ENCODE measurements around the gene MMP14. TPM values are rescaled to one million over a fixed set of nuclear protein-coding genes. Genes with fewer than 3 reads are reported as not detected.

Gene MMP14
- total RNA-seq, 1 donor from 2014 or later = 149 TPM

DNA sequence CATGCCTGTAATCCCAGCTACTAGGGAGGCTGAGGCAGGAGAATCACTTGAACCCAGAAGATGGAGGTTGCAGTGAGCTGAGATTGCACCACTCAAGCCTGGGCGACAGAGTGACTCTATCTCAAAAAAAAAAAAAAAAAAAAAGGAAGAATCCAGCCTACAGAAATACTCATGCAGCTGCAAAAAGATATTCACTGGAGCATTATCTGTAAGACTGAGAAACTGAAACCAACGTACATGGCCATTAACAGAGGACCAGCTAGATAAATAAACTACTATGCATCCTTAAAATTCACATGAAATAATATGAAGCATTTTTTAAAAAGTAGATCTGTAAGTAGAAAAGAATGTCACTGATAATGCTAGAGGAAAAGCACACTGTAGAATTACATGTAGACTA, 24.7 kb upstream of the MMP14 start:
- H3K36me3 ChIP-seq = no peaks in the 10 kb centered on the region
- peak overlapping the region; percentile 10 for H3K4me3 ChIP-seq
- ATAC-seq (no peak), DNase-seq (peak; percentile 12)
- H3K4me1 ChIP-seq = no peaks in the 10 kb centered on the region
- no peak overlapping the region for H3K27ac ChIP-seq
- H3K27me3 ChIP-seq = no peaks in the 10 kb centered on the region
- TF ChIP-seq CTCF (IDR thresholded peaks at IDR 0.05) = no peak
- H3K9me3 ChIP-seq = no peaks in the 10 kb centered on the region
- intact Hi-C loops (cut with DNase I) = no loop called here

DNA sequence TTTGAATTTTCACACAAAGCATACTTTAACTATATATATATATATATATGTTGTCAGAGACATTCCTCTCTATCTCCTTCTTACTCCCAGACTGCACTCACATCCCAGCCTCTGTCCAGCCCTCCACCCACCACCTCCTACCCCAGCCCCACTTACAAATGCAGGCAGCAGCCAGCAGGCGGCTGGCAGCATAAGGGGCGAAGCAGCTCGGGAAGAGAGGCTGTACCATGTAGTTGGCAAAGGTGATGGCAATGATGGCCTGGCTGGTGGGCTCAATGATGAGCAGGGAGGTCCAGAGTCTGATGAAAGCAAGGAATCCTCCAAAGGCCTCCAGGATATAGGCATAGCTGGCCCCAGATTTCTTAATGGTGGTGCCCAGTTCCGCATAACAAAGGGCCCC, 23.6 kb upstream of the MMP14 start:
- peak overlapping the region; percentile 21 for H3K4me3 ChIP-seq
- no peak overlapping the region for H3K27ac ChIP-seq
- no peak for TF ChIP-seq CTCF (IDR thresholded peaks at IDR 0.05)

DNA sequence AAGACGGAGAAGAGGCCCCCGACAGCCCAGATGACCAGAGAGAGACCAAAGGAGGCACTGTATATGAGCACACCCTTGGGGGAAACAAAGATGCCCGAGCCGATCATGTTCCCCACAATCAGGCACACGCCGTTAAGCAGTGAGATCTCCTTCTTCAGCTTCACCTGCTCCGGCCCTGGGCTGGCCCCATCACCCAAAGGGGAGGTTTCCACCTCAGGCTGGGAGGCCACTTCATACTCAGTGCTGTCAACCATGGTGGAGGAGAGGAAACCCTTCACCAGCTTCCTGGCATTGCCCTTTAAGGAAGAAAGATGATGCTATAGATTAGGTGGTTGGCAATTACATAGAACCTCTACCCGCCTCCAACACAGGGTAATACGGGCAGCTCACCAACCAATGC, 23.2 kb upstream of the MMP14 start:
- Histone ChIP-seq H3K4me1 (peaks cover 8% of the 10 kb centered on the region), H3K4me3 (peak overlapping the region; percentile 21), H3K27me3 (no peaks in the 10 kb centered on the region), H3K9me3 (no peaks in the 10 kb centered on the region), H3K27ac (no peak overlapping the region), H3K36me3 (no peaks in the 10 kb centered on the region)
- TF ChIP-seq CTCF (IDR thresholded peaks at IDR 0.05) = no peak
- ATAC-seq = no peak
- DNase-seq = no peak
- intact Hi-C loops (cut with DNase I) = no loop called here

More for the DNA sequence above, 23.6 kb upstream of the MMP14 start:
- DNase-seq (peak; percentile 58), ATAC-seq (no peak)
- intact Hi-C loops (cut with DNase I) = no loop called here
- Histone ChIP-seq H3K27me3 (no peaks in the 10 kb centered on the region), H3K4me1 (peaks cover 4% of the 10 kb centered on the region), H3K36me3 (no peaks in the 10 kb centered on the region), H3K9me3 (no peaks in the 10 kb centered on the region)

DNA sequence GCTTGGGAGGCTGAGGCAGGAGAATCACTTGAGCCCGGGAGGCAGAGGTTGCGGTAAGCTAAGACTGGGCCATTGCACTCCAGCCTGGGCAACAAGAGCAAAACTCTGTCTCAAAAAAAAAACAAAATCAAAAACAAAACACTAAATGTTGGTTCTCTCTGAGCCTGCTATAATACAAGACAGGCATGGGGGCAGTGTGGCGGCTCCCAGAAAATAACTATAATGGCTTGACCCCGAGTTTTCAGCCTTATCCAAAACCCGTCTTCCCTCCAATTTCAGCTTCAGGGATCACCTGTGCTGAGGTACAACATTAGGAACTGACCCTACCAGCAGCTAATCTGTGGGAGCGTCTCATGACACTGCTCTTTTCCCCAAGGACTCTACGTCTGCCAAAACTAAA, 22.0 kb upstream of the MMP14 start:
- peak overlapping the region; percentile 72 for H3K27ac ChIP-seq
- no peaks in the 10 kb centered on the region for H3K36me3 ChIP-seq
- no peaks in the 10 kb centered on the region for H3K27me3 ChIP-seq
- H3K4me3 ChIP-seq = peak overlapping the region; percentile 42
- no peaks in the 10 kb centered on the region for H3K9me3 ChIP-seq
- intact Hi-C loops (cut with DNase I) = no loop called here
- H3K4me1 ChIP-seq = peaks cover 20% of the 10 kb centered on the region
- TF ChIP-seq CTCF (IDR thresholded peaks at IDR 0.05) = no peak
- ATAC-seq = no peak
- no peak for DNase-seq

GRCh38 chr14:22814941-22815713, 21.3 kb upstream of the MMP14 start, which contains the start of gene SLC7A7:
TSS of gene SLC7A7 (minus strand) at chr14:22815435. CDS start at chr14:22813398, 2,037 bp downstream.
- H3K4me1 ChIP-seq = peaks cover 28% of the 10 kb centered on the region
- intact Hi-C loops (cut with DNase I) = no loop called here
- no peaks in the 10 kb centered on the region for H3K9me3 ChIP-seq
- peak within 1 kb of the TSS; percentile 42 for H3K4me3 ChIP-seq
- ATAC-seq (peak; percentile 52), DNase-seq (peak; percentile 44)
- no peaks in the 10 kb centered on the region for H3K27me3 ChIP-seq
- TF ChIP-seq CTCF (IDR thresholded peaks at IDR 0.05) = no peak
- no peaks in the 10 kb centered on the region for H3K36me3 ChIP-seq
- H3K27ac ChIP-seq = peak within 1 kb of the TSS; percentile 72
